H9 (cell line): ENCODE measurements around the gene ITIH2. TPM values are rescaled to one million over a fixed set of nuclear protein-coding genes. Genes with fewer than 3 reads are reported as not detected.
"Not testable (repeated sequence)": the region's sequence is repeated elsewhere in the genome, so short reads cannot be mapped to it uniquely, and the experiment has no call there.

Source experiments
- DNase-seq: peaks from one replicate; pipeline ENCODE4 v3.0.0-alpha.2; 2017
- H2AFZ ChIP-seq: one replicate; pipeline ENCODE4 v1.6.1; 2013; ENCODE audit warnings: mild to moderate bottlenecking, low read length, control low read depth, moderate library complexity
- H2AK5ac ChIP-seq: 2 replicates; pipeline ENCODE4 v1.6.1; 2013; ENCODE audit warnings: low read length, control low read depth, mixed read lengths; ENCODE audit not compliant: insufficient read length
- H2BK120ac ChIP-seq: one replicate; pipeline ENCODE4 v1.6.1; 2013; ENCODE audit warnings: low read depth, mild to moderate bottlenecking, low read length, control low read depth, inconsistent platforms; ENCODE audit not compliant: poor library complexity, severe bottlenecking
- H2BK12ac ChIP-seq: 2 replicates; pipeline ENCODE4 v1.6.1; 2013; ENCODE audit warnings: low read length, control low read depth, mixed read lengths, low read depth; ENCODE audit not compliant: insufficient read length
- H2BK15ac ChIP-seq: 2 replicates; pipeline ENCODE4 v1.6.1; 2013; ENCODE audit warnings: low read depth, low read length, control low read depth
- H2BK20ac ChIP-seq: one replicate; pipeline ENCODE4 v1.6.1; 2013; ENCODE audit warnings: low read depth, mild to moderate bottlenecking, low read length, control low read depth, inconsistent platforms; ENCODE audit not compliant: poor library complexity, severe bottlenecking
- H2BK5ac ChIP-seq: 2 replicates; pipeline ENCODE4 v1.6.1; 2013; ENCODE audit warnings: low read length, control low read depth, mixed read lengths; ENCODE audit not compliant: insufficient read length
- H3K14ac ChIP-seq: 2 replicates; pipeline ENCODE4 v1.6.1; 2013; ENCODE audit warnings: low read length, control low read depth; ENCODE audit not compliant: insufficient read depth
- H3K18ac ChIP-seq: 2 replicates; pipeline ENCODE4 v1.6.1; 2013; ENCODE audit warnings: low read depth, mild to moderate bottlenecking, mixed read lengths, low read length, control low read depth; ENCODE audit not compliant: insufficient read length
- H3K23ac ChIP-seq: 2 replicates; pipeline ENCODE4 v1.6.1; 2013; ENCODE audit warnings: low read length, control low read depth, mixed read lengths, low read depth; ENCODE audit not compliant: insufficient read length
- H3K23me2 ChIP-seq: 2 replicates; pipeline ENCODE4 v1.6.1; 2013; ENCODE audit warnings: low read depth, mild to moderate bottlenecking, mixed read lengths, low read length, control low read depth; ENCODE audit not compliant: insufficient read length, poor library complexity, severe bottlenecking
- H3K27ac ChIP-seq: 2 replicates; pipeline ENCODE4 v1.5.1; 2013; ENCODE audit warnings: low read length, control low read depth, mixed read lengths, low read depth; ENCODE audit not compliant: insufficient read length
- H3K27me3 ChIP-seq: 2 replicates; pipeline ENCODE4 v1.6.1; 2013; ENCODE audit warnings: low read length, control low read depth, inconsistent platforms; ENCODE audit not compliant: insufficient read depth
- H3K4ac ChIP-seq: 2 replicates; pipeline ENCODE4 v1.6.1; 2013; ENCODE audit warnings: low read depth, mild to moderate bottlenecking, control low read depth, inconsistent platforms, low read length, moderate library complexity
- H3K4me1 ChIP-seq: 2 replicates; pipeline ENCODE4 v1.6.1; 2013; ENCODE audit warnings: low read length, control low read depth, inconsistent platforms; ENCODE audit not compliant: insufficient read depth
- H3K4me2 ChIP-seq: 2 replicates; pipeline ENCODE4 v1.6.1; 2013; ENCODE audit warnings: low read length, control low read depth, mixed read lengths; ENCODE audit not compliant: insufficient read length, insufficient read depth
- H3K56ac ChIP-seq: 2 replicates; pipeline ENCODE4 v1.6.1; 2013; ENCODE audit warnings: low read depth, mild to moderate bottlenecking, mixed read lengths, low read length, control low read depth; ENCODE audit not compliant: insufficient read length
- H3K79me1 ChIP-seq: 2 replicates; pipeline ENCODE4 v1.6.1; 2013; ENCODE audit warnings: low read depth, mild to moderate bottlenecking, moderate library complexity, low read length, control low read depth, inconsistent platforms; ENCODE audit not compliant: insufficient read depth, poor library complexity, severe bottlenecking
- H3K79me2 ChIP-seq: 2 replicates; pipeline ENCODE4 v1.6.1; 2013; ENCODE audit warnings: low read length, control low read depth, inconsistent platforms; ENCODE audit not compliant: insufficient read depth
- H3K9ac ChIP-seq: 2 replicates; pipeline ENCODE4 v1.6.1; 2013; ENCODE audit warnings: low read length, control low read depth, mixed read lengths; ENCODE audit not compliant: insufficient read length; ENCODE audit errors: extremely low read depth
- H3K9me3 ChIP-seq: one replicate; pipeline ENCODE4 v1.6.1; 2013; ENCODE audit warnings: low read depth, low read length, inconsistent platforms; ENCODE audit not compliant: control insufficient read depth
- H3T11ph ChIP-seq: one replicate; pipeline ENCODE4 v1.6.1; 2013; ENCODE audit warnings: mild to moderate bottlenecking, low read length, control low read depth, inconsistent platforms
- H4K20me1 ChIP-seq: one replicate; pipeline ENCODE4 v1.6.1; 2013; ENCODE audit not compliant: control insufficient read depth, insufficient read length, insufficient read depth
- H4K5ac ChIP-seq: 2 replicates; pipeline ENCODE4 v1.6.1; 2013; ENCODE audit warnings: low read depth, mild to moderate bottlenecking, mixed read lengths, low read length, control low read depth; ENCODE audit not compliant: insufficient read length
- H4K8ac ChIP-seq: replicated peaks from 2 replicates; pipeline ENCODE4 v1.6.1; 2013; ENCODE audit warnings: low read length, control low read depth, mixed read lengths, low read depth; ENCODE audit not compliant: insufficient read length
- H4K91ac ChIP-seq: 2 replicates; pipeline ENCODE4 v1.6.1; 2013; ENCODE audit warnings: low read depth, mild to moderate bottlenecking, moderate library complexity, mixed read lengths, low read length, control low read depth; ENCODE audit not compliant: insufficient read length
- H3K27ac Mint-ChIP-seq, 3 experiments: 2 replicates in 2 of 3; 3 replicates in 1 of 3; pipeline ENCODE4 v1.8.0; 2020 to 2021; ENCODE audit warnings: mixed read lengths in 3 of 3, mild to moderate bottlenecking in 1 of 3, moderate library complexity in 1 of 3
- H3K27me3 Mint-ChIP-seq: 2 replicates; pipeline ENCODE4 v1.8.0; 2021; ENCODE audit warnings: low read depth, mild to moderate bottlenecking, moderate library complexity, mixed read lengths
- H3K36me3 Mint-ChIP-seq, 3 experiments: 2 replicates in 2 of 3; 3 replicates in 1 of 3; pipeline ENCODE4 v1.8.0; 2020 to 2021; ENCODE audit warnings: low read depth in 3 of 3, mixed read lengths in 3 of 3; ENCODE audit not compliant: insufficient read depth in 1 of 3
- H3K4me1 Mint-ChIP-seq, 2 experiments: 2 replicates each; pipeline ENCODE4 v1.8.0; 2020; ENCODE audit warnings: mixed read lengths in 2 of 2
- H3K4me3 Mint-ChIP-seq, 2 experiments: 2 replicates in 1 of 2; 3 replicates in 1 of 2; pipeline ENCODE4 v1.8.0; 2020 to 2021; ENCODE audit warnings: mild to moderate bottlenecking in 2 of 2, mixed read lengths in 2 of 2, moderate library complexity in 1 of 2
- H3K9me3 Mint-ChIP-seq, 2 experiments: 2 replicates in 1 of 2; 3 replicates in 1 of 2; pipeline ENCODE4 v1.8.0; 2020; ENCODE audit warnings: mild to moderate bottlenecking in 2 of 2, mixed read lengths in 2 of 2, moderate library complexity in 1 of 2
- total RNA-seq: library from RNA; stranded (reverse); gene quantifications from 2 replicates; pipeline ENCODE4 v1.2.1, GENCODE V29; 2021

Gene ITIH2
- total RNA-seq, 1 experiment from 2014 or later = not detected

DNA sequence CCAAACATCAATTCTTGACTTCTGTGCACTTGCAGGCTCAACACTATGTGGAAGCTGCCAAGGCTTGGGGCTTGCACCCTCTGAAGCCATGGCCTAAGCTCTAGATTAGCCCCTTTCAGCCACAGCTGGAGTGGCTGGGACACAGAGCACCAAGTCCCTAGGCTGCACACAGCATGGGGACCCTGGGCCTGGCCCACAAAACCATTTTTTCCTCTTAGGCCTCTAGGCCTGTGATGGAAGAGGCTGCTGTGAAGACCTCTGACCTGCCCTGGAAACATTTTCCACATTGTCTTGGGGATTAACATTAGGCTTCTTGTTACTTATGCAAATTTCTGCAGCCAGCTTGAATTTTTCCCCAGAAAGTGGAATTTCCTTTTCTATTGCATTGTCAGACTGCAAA, 10.7 kb upstream of the ITIH2 start:
- Mint-ChIP-seq H3K36me3 (peaks cover 7 to 30% (median 17%) of the 10 kb centered on the region in 3 experiments), H3K9me3 (peaks cover 45 to 48% of the 10 kb centered on the region in 2 experiments)
- H3K18ac ChIP-seq, H3K79me2 ChIP-seq, H2BK5ac ChIP-seq, H3K4me3 Mint-ChIP-seq, H2AFZ ChIP-seq, H3K4ac ChIP-seq, H3K23me2 ChIP-seq, H3T11ph ChIP-seq, H3K27ac Mint-ChIP-seq, H2BK20ac ChIP-seq, H3K14ac ChIP-seq, DNase-seq, H3K56ac ChIP-seq, H3K4me1 ChIP-seq, H2BK120ac ChIP-seq, H3K27me3 ChIP-seq, H4K8ac ChIP-seq, H4K91ac ChIP-seq, H2AK5ac ChIP-seq, H4K5ac ChIP-seq, H3K4me1 Mint-ChIP-seq, H3K9ac ChIP-seq, H3K4me2 ChIP-seq, H3K27me3 Mint-ChIP-seq, H4K20me1 ChIP-seq, H3K79me1 ChIP-seq, H3K9me3 ChIP-seq, H2BK15ac ChIP-seq, H3K23ac ChIP-seq, H3K27ac ChIP-seq, H2BK12ac ChIP-seq: not testable (repeated sequence)

DNA sequence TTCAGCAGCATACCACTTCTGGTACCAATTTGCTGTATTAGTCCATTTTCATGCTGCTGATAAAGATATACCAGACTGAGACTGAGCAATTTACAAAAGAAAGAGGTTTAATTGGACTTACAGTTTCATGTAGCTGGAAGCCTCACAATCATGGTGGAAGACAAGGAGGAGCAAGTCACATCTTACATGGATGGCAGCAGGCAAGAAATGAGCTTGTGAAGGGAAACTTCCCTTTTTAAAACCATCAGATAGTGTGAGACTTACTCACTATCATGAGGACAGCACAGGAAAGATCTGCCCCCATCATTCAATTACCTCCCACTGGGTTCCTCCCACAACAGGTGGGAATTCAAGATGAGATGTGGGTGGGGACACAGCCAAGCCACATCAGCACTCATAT, 9.9 kb upstream of the ITIH2 start:
- H3K9ac ChIP-seq, H3K79me2 ChIP-seq, H3K79me1 ChIP-seq, H2BK20ac ChIP-seq, H3K4me1 Mint-ChIP-seq, H4K8ac ChIP-seq, H3K4me2 ChIP-seq, H2BK5ac ChIP-seq, H2AFZ ChIP-seq, H2BK12ac ChIP-seq, H4K91ac ChIP-seq, H3K56ac ChIP-seq, H3K4ac ChIP-seq, H3K23me2 ChIP-seq, H4K20me1 ChIP-seq, H3K27ac ChIP-seq, H3K9me3 ChIP-seq, H2AK5ac ChIP-seq, H2BK120ac ChIP-seq, H4K5ac ChIP-seq, H3K27me3 ChIP-seq, H3K27me3 Mint-ChIP-seq, H3K27ac Mint-ChIP-seq, H2BK15ac ChIP-seq, H3T11ph ChIP-seq, H3K4me1 ChIP-seq, H3K18ac ChIP-seq, H3K14ac ChIP-seq, H3K23ac ChIP-seq, H3K4me3 Mint-ChIP-seq, DNase-seq: not testable (repeated sequence)
- Mint-ChIP-seq H3K9me3 (peaks cover 45 to 48% of the 10 kb centered on the region in 2 experiments), H3K36me3 (peaks cover 7 to 30% (median 17%) of the 10 kb centered on the region in 3 experiments)
